Mesenchymal stem cell (in vitro differentiated cells and primary cell): Measurements from ENCODE around the gene ADARB2.

Experiments used
- DNase-seq: peaks from one replicate; pipeline ENCODE4 v3.0.0-alpha.2; 2013
- H2AFZ ChIP-seq: one replicate; pipeline ENCODE4 v1.6.1; 2013; ENCODE audit warnings: low read depth, mild to moderate bottlenecking, control low read depth, inconsistent platforms, low read length, moderate library complexity
- H2AK5ac ChIP-seq: 2 replicates; pipeline ENCODE4 v1.6.1; 2013; ENCODE audit warnings: low read length, moderate library complexity, mild to moderate bottlenecking, inconsistent platforms; ENCODE audit not compliant: severe bottlenecking
- H2BK120ac ChIP-seq: one replicate; pipeline ENCODE4 v1.6.1; 2013; ENCODE audit warnings: low read depth, mild to moderate bottlenecking, inconsistent platforms, low read length, moderate library complexity
- H2BK12ac ChIP-seq, 2 experiments: one replicate each; pipeline ENCODE4 v1.6.1; 2013; ENCODE audit warnings: inconsistent platforms in 2 of 2, low read length in 2 of 2, mild to moderate bottlenecking in 2 of 2, moderate library complexity in 2 of 2, control low read depth in 1 of 2
- H2BK15ac ChIP-seq: one replicate; pipeline ENCODE4 v1.6.1; 2013; ENCODE audit warnings: mild to moderate bottlenecking, low read depth, inconsistent platforms; ENCODE audit not compliant: poor library complexity, severe bottlenecking
- H2BK5ac ChIP-seq: 2 replicates; pipeline ENCODE4 v1.6.1; 2013; ENCODE audit warnings: low read depth, mild to moderate bottlenecking, low read length, control low read depth, inconsistent platforms; ENCODE audit not compliant: poor library complexity, severe bottlenecking
- H3K14ac ChIP-seq, 2 experiments: one replicate each; pipeline ENCODE4 v1.6.1; 2013; ENCODE audit warnings: inconsistent platforms in 2 of 2, low read length in 2 of 2, control low read depth in 1 of 2, mild to moderate bottlenecking in 1 of 2, moderate library complexity in 1 of 2
- H3K18ac ChIP-seq, 2 experiments: one replicate each; pipeline ENCODE4 v1.6.1; 2013; ENCODE audit warnings: inconsistent platforms in 2 of 2, low read length in 2 of 2, control low read depth in 1 of 2, low read depth in 1 of 2, mild to moderate bottlenecking in 1 of 2
- H3K23ac ChIP-seq, 2 experiments: one replicate each; pipeline ENCODE4 v1.6.1; 2013; ENCODE audit warnings: inconsistent platforms in 2 of 2, low read length in 2 of 2, mild to moderate bottlenecking in 2 of 2, moderate library complexity in 2 of 2, control low read depth in 1 of 2
- H3K27ac ChIP-seq: 2 replicates; pipeline ENCODE4 v1.5.1; 2013; ENCODE audit warnings: mild to moderate bottlenecking, moderate library complexity, low read length, control low read depth, inconsistent platforms; ENCODE audit not compliant: poor library complexity, severe bottlenecking
- H3K27me3 ChIP-seq, 2 experiments: 2 replicates each; pipeline versions ENCODE4 v1.6.1 to v1.7.0; 2013; ENCODE audit warnings: low read length in 2 of 2, mild to moderate bottlenecking in 2 of 2, moderate library complexity in 2 of 2, control low read depth in 1 of 2, inconsistent platforms in 1 of 2; ENCODE audit not compliant: control insufficient read depth in 1 of 2, insufficient read depth in 1 of 2
- H3K36me3 ChIP-seq, 2 experiments: 2 replicates each; pipeline versions ENCODE4 v1.6.1 to v1.7.0; 2013; ENCODE audit warnings: low read length in 2 of 2, control low read depth in 1 of 2, inconsistent platforms in 1 of 2, low read depth in 1 of 2, mild to moderate bottlenecking in 1 of 2; ENCODE audit not compliant: insufficient read depth in 2 of 2, control insufficient read depth in 1 of 2
- H3K4ac ChIP-seq, 2 experiments: one replicate each; pipeline ENCODE4 v1.6.1; 2013; ENCODE audit warnings: inconsistent platforms in 2 of 2, low read length in 2 of 2, mild to moderate bottlenecking in 2 of 2, moderate library complexity in 2 of 2, control low read depth in 1 of 2, low read depth in 1 of 2
- H3K4me1 ChIP-seq: 2 replicates; pipeline ENCODE4 v1.6.1; 2013; ENCODE audit warnings: low read depth, low read length, control low read depth; ENCODE audit not compliant: control insufficient read depth, insufficient read depth
- H3K4me2 ChIP-seq: 2 replicates; pipeline ENCODE4 v1.6.1; 2013; ENCODE audit warnings: low read length, mild to moderate bottlenecking, inconsistent platforms; ENCODE audit not compliant: poor library complexity, severe bottlenecking
- H3K4me3 ChIP-seq, 2 experiments: 2 replicates each; pipeline versions ENCODE4 v1.5.1 to v1.7.0; 2013; ENCODE audit warnings: low read length in 2 of 2, mild to moderate bottlenecking in 2 of 2, control low read depth in 1 of 2, low read depth in 1 of 2; ENCODE audit not compliant: insufficient read depth in 1 of 2
- H3K79me1 ChIP-seq: replicated peaks from 2 replicates; pipeline ENCODE4 v1.6.1; 2013; ENCODE audit warnings: mild to moderate bottlenecking, control low read depth, low read length, inconsistent platforms; ENCODE audit not compliant: poor library complexity, severe bottlenecking
- H3K9ac ChIP-seq: 2 replicates; pipeline ENCODE4 v1.7.0; 2013; ENCODE audit warnings: mild to moderate bottlenecking, low read length, moderate library complexity
- H3K9me3 ChIP-seq: 2 replicates; pipeline ENCODE4 v1.7.0; 2013; ENCODE audit warnings: mild to moderate bottlenecking, low read length; ENCODE audit not compliant: control insufficient read depth
- H4K8ac ChIP-seq: one replicate; pipeline ENCODE4 v1.6.1; 2013; ENCODE audit warnings: inconsistent platforms, mild to moderate bottlenecking, low read length, moderate library complexity
- H4K91ac ChIP-seq: one replicate; pipeline ENCODE4 v1.6.1; 2013; ENCODE audit warnings: mild to moderate bottlenecking, low read length, inconsistent platforms
- WGBS: methylation state at CpG from one replicate; pipeline ENCODE4 v1.1.7; 2013; ENCODE audit warnings: mixed read lengths; 5-methylcytosine and 5-hydroxymethylcytosine counted together

Gene ADARB2

DNA sequence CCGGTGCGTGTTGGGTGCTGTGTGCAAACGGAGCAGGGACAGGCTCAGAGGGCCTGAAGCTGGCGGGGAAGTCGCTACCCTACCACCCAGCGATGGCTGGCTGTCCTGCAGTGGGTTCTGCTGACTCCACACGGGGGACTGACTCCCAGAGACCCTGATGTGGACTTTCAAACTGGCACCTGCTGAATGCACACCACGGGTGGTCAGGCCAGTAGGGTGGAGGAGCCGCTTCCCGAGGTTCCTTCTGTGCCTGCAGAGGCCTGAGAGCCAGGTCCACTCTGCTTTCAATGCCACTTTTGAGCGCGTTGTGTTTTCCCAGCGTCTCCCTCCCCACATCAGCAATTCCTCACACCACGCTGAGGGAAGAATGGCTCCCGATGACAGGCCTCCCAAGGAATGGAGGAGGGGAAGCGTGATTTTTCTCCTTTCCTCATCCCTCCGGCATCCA is 135.3 kb downstream of the ADARB2 start:
- DNase-seq = no peak
- no peak overlapping the region for H3K18ac ChIP-seq
- no peak overlapping the region for H3K4me2 ChIP-seq
- H3K27ac ChIP-seq = no peak overlapping the region
- H3K36me3 ChIP-seq = no peaks in the 10 kb centered on the region
- H4K91ac ChIP-seq = no peak overlapping the region
- no peak overlapping the region for H4K8ac ChIP-seq
- 82% methylated on average over 16 of the region's 17 CpGs for WGBS
- H3K4me1 ChIP-seq = no peaks in the 10 kb centered on the region
- H2AFZ ChIP-seq = no peak overlapping the region
- no peaks in the 10 kb centered on the region for H3K79me1 ChIP-seq
- no peak overlapping the region for H3K14ac ChIP-seq
- no peak overlapping the region for H2BK5ac ChIP-seq
- H3K23ac ChIP-seq = no peak overlapping the region
- no peak overlapping the region for H2AK5ac ChIP-seq
- no peak overlapping the region for H3K4ac ChIP-seq
- no peak overlapping the region for H3K9ac ChIP-seq
- H2BK12ac ChIP-seq = no peak overlapping the region
- no peak overlapping the region for H2BK120ac ChIP-seq
- H2BK15ac ChIP-seq = no peak overlapping the region
- H3K9me3 ChIP-seq = no peaks in the 10 kb centered on the region
- no peaks in the 10 kb centered on the region for H3K27me3 ChIP-seq
- H3K4me3 ChIP-seq = no peak overlapping the region

DNA sequence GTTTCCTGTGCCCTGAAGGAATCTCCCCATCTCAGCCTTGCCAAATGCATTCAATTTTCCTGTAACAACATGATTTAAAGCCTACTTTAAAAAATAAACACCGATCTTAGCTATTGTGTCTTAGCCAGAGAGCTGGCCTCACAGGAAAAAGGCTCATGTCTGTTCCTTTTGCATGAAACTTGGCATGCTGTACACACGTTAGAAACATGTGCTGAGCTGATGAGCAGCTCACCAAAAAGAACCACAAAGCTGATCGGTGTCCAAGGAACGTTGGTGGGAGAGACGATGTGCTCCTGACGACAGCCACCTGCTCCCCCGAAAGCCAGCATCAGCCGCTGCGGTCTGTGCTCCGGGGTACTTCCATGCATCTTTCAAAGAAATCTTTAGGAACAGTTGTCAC is 135.9 kb downstream of the ADARB2 start:
- H2BK15ac ChIP-seq = no peak overlapping the region
- DNase-seq = no peak
- WGBS = 88% methylated on average over 10 of the region's 10 CpGs
- H4K8ac ChIP-seq = no peak overlapping the region
- no peak overlapping the region for H3K9ac ChIP-seq
- H3K4me1 ChIP-seq = no peaks in the 10 kb centered on the region
- no peaks in the 10 kb centered on the region for H3K36me3 ChIP-seq
- no peak overlapping the region for H3K14ac ChIP-seq
- H4K91ac ChIP-seq = no peak overlapping the region
- no peak overlapping the region for H3K4me3 ChIP-seq
- H2BK12ac ChIP-seq = no peak overlapping the region
- no peak overlapping the region for H3K4ac ChIP-seq
- H2AFZ ChIP-seq = no peak overlapping the region
- H2BK120ac ChIP-seq = no peak overlapping the region
- no peak overlapping the region for H2AK5ac ChIP-seq
- no peak overlapping the region for H3K18ac ChIP-seq
- H3K79me1 ChIP-seq = no peaks in the 10 kb centered on the region
- no peaks in the 10 kb centered on the region for H3K27me3 ChIP-seq
- no peak overlapping the region for H3K4me2 ChIP-seq
- no peak overlapping the region for H3K23ac ChIP-seq
- H3K9me3 ChIP-seq = no peaks in the 10 kb centered on the region
- H3K27ac ChIP-seq = no peak overlapping the region
- no peak overlapping the region for H2BK5ac ChIP-seq

DNA sequence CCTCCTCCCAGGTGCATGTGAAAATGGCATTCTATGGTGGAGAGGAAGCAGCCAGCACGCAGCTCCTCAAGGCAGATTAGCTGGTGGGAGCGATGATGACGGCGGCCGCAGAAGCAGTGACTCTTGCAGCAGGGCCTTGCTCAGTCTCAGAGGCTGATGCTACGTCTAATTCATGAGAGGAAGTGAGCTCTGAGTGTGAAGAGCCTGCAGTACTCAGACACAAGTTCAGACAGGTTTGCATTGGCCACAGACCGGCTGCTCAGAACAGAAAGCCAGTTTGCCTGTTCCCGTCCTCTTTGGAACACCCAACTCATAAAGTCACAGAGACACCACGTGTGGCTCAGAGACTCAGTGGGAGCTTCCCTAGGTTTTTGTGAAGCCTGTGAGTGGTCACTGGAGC is 136.5 kb downstream of the ADARB2 start:
- Histone ChIP-seq H3K27me3 (no peaks in the 10 kb centered on the region), H3K79me1 (no peaks in the 10 kb centered on the region), H3K27ac (no peak overlapping the region), H3K18ac (no peak overlapping the region), H2BK120ac (no peak overlapping the region), H4K91ac (no peak overlapping the region), H3K36me3 (no peaks in the 10 kb centered on the region), H3K9me3 (no peaks in the 10 kb centered on the region), H3K4me1 (no peaks in the 10 kb centered on the region), H3K23ac (no peak overlapping the region), H3K4me3 (no peak overlapping the region), H2BK5ac (no peak overlapping the region), H4K8ac (no peak overlapping the region), H3K4ac (no peak overlapping the region), H2AK5ac (no peak overlapping the region), H3K4me2 (no peak overlapping the region), H2BK12ac (no peak overlapping the region), H2BK15ac (no peak overlapping the region), H3K14ac (no peak overlapping the region), H3K9ac (no peak overlapping the region), H2AFZ (no peak overlapping the region)
- 79% methylated on average over 9 of the region's 9 CpGs for WGBS
- no peak for DNase-seq

DNA sequence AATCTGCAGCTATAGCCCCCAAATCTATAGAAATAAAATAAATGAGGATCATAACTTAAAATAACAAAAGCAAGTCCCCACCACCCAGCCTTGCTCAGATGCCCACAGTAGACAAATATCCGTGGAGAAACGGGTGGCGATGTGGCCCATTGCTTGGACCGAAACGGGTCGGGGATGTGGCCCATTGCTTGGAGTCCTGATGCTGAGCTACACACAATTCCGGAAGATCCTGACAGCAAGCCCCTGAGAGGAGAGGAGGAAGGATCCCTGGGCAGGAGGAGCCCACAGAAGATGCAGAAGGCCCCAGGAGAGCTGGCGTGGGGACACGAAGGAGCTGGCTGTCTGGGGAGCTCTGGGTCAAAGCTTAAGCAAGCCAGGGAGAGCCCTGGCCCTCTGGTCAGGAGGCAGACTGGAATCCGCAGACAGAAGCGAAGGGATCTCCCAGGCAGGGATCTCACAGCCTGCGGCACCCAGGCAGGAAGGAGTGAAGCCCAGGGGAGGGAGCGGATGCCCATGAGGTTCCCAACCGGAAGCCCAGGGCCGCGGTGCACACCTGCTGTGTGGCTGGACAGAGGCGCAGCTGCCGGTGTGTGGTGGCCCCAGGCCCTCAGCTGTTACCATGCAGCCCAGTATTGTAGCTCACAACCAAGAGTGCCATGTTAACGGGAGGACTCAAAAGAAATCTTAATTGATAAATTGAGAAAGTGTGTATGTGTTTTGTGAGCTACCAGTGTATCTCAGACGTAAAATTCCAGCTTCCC is 138.8 kb downstream of the ADARB2 start:
- DNase-seq = no peak
- no peak overlapping the region for H3K4me2 ChIP-seq
- no peaks in the 10 kb centered on the region for H3K79me1 ChIP-seq

More for the DNA sequence above, 138.8 kb downstream of the ADARB2 start:
- Histone ChIP-seq H3K4ac (no peak overlapping the region), H2BK5ac (no peak overlapping the region), H3K18ac (no peak overlapping the region), H4K91ac (no peak overlapping the region), H3K9me3 (no peaks in the 10 kb centered on the region), H3K27ac (no peak overlapping the region), H2BK120ac (no peak overlapping the region), H3K27me3 (no peaks in the 10 kb centered on the region), H3K36me3 (no peaks in the 10 kb centered on the region), H3K4me3 (no peak overlapping the region), H3K4me1 (no peaks in the 10 kb centered on the region), H2BK15ac (no peak overlapping the region), H2AFZ (no peak overlapping the region), H2BK12ac (no peak overlapping the region), H2AK5ac (no peak overlapping the region), H3K14ac (no peak overlapping the region), H3K23ac (no peak overlapping the region), H4K8ac (no peak overlapping the region), H3K9ac (no peak overlapping the region)
- 87% methylated on average over 20 of the region's 20 CpGs for whole genome bisulfite sequencing
